ENCODE data around the gene SERPINH1. TPM values are rescaled to one million over a fixed set of nuclear protein-coding genes. Genes with fewer than 3 reads are reported as not detected.
A peak's percentile ranks its signal among the peaks of the same experiment; 100 is the strongest.

SERPINH1 gene
- total RNA-seq, 1 donor from 2014 or later = 191 TPM

GRCh38 chr11:75588051-75588481 lies 26.0 kb downstream of the SERPINH1 start:
- no peak overlapping the region for H3K4me3 Mint-ChIP-seq
- H3K27me3 Mint-ChIP-seq (ENCODE audit: low read depth) = no peaks in the 10 kb centered on the region
- H3K9me3 Mint-ChIP-seq = no peaks in the 10 kb centered on the region
- H3K36me3 Mint-ChIP-seq (ENCODE audit: low read depth) = no peaks in the 10 kb centered on the region
- TF ChIP-seq CTCF (conservative IDR thresholded peaks at IDR 0.05) = no peak
- no peak overlapping the region for H3K27ac Mint-ChIP-seq (ENCODE audit: unreplicated experiment)
- peaks cover 23% of the 10 kb centered on the region for H3K4me1 Mint-ChIP-seq
- no peak for DNase-seq (ENCODE audit: low read depth, low spot score)

GRCh38 chr11:75589051-75589450 lies 27.0 kb downstream of the SERPINH1 start:
- H3K36me3 Mint-ChIP-seq (ENCODE audit: low read depth) = no peaks in the 10 kb centered on the region
- H3K27ac Mint-ChIP-seq (ENCODE audit: unreplicated experiment) = peak overlapping the region; percentile 83
- peaks cover 22% of the 10 kb centered on the region for H3K4me1 Mint-ChIP-seq

GRCh38 chr11:75589933-75590332 lies 27.9 kb downstream of the SERPINH1 start:
- no peak for DNase-seq (ENCODE audit: low read depth, low spot score)
- H3K27me3 Mint-ChIP-seq (ENCODE audit: low read depth) = no peaks in the 10 kb centered on the region
- no peak overlapping the region for H3K4me3 Mint-ChIP-seq
- H3K9me3 Mint-ChIP-seq = no peaks in the 10 kb centered on the region
- no peak overlapping the region for H3K27ac Mint-ChIP-seq (ENCODE audit: unreplicated experiment)
- H3K36me3 Mint-ChIP-seq (ENCODE audit: low read depth) = no peaks in the 10 kb centered on the region
- no peak for TF ChIP-seq CTCF (conservative IDR thresholded peaks at IDR 0.05)
- H3K4me1 Mint-ChIP-seq = peaks cover 22% of the 10 kb centered on the region

More at GRCh38 chr11:75589051-75589450, 27.0 kb downstream of the SERPINH1 start:
- H3K27me3 Mint-ChIP-seq (ENCODE audit: low read depth) = no peaks in the 10 kb centered on the region
- H3K4me3 Mint-ChIP-seq = no peak overlapping the region
- no peak for DNase-seq (ENCODE audit: low read depth, low spot score)
- no peak for TF ChIP-seq CTCF (conservative IDR thresholded peaks at IDR 0.05)
- H3K9me3 Mint-ChIP-seq = no peaks in the 10 kb centered on the region

- no peaks in the 10 kb centered on the region for H3K36me3 Mint-ChIP-seq (ENCODE audit: low read depth)
- peaks cover 19% of the 10 kb centered on the region for H3K4me1 Mint-ChIP-seq
- TF ChIP-seq CTCF (conservative IDR thresholded peaks at IDR 0.05) = no peak
- H3K27ac Mint-ChIP-seq (ENCODE audit: unreplicated experiment) = no peak overlapping the region
- DNase-seq (ENCODE audit: low read depth, low spot score) = no peak
- H3K27me3 Mint-ChIP-seq (ENCODE audit: low read depth) = no peaks in the 10 kb centered on the region
- H3K4me3 Mint-ChIP-seq = no peak overlapping the region
- H3K9me3 Mint-ChIP-seq = no peaks in the 10 kb centered on the region
Measured at GRCh38 chr11:75591371-75591770, 29.3 kb downstream of the SERPINH1 start.

GRCh38 chr11:75591966-75592365 lies 29.9 kb downstream of the SERPINH1 start:
- no peak overlapping the region for H3K27ac Mint-ChIP-seq (ENCODE audit: unreplicated experiment)

More at GRCh38 chr11:75591966-75592365, 29.9 kb downstream of the SERPINH1 start:
- H3K36me3 Mint-ChIP-seq (ENCODE audit: low read depth) = no peaks in the 10 kb centered on the region
- no peak for DNase-seq (ENCODE audit: low read depth, low spot score)
- peaks cover 19% of the 10 kb centered on the region for H3K4me1 Mint-ChIP-seq
- H3K4me3 Mint-ChIP-seq = no peak overlapping the region
- TF ChIP-seq CTCF (conservative IDR thresholded peaks at IDR 0.05) = no peak
- H3K27me3 Mint-ChIP-seq (ENCODE audit: low read depth) = no peaks in the 10 kb centered on the region
- no peaks in the 10 kb centered on the region for H3K9me3 Mint-ChIP-seq

All from neural crest cell (in vitro differentiated cells).